IPS-18c (cell line): ENCODE data around the gene LRCH1.
A peak's percentile ranks its signal among the peaks of the same experiment; 100 is the strongest.

Source experiments
- H3K4me3 ChIP-seq: 2 replicates; pipeline ENCODE4 v1.7.0; 2013; ENCODE audit warnings: low read depth, mild to moderate bottlenecking, low read length, moderate library complexity; ENCODE audit not compliant: insufficient read depth
- H3K9me3 ChIP-seq: one replicate; pipeline ENCODE4 v1.6.1; 2013; ENCODE audit warnings: mild to moderate bottlenecking, low read length, moderate library complexity; ENCODE audit not compliant: control insufficient read depth, insufficient read depth

The LRCH1 gene

GRCh38 chr13:46797501-46798237, 244.7 kb downstream of the LRCH1 start:
- H3K9me3 ChIP-seq, result no peaks in the 10 kb centered on the region
- H3K4me3 ChIP-seq, result peak overlapping the region; percentile 83; the same call in 1 of the 2 replicates

GRCh38 chr13:46799139-46799538, 246.2 kb downstream of the LRCH1 start:
- H3K9me3 ChIP-seq, result no peaks in the 10 kb centered on the region
- no peak overlapping the region for H3K4me3 ChIP-seq

GRCh38 chr13:46801858-46802257, 248.9 kb downstream of the LRCH1 start:
- Histone ChIP-seq H3K9me3 (no peaks in the 10 kb centered on the region), H3K4me3 (no peak overlapping the region)
